GM23248 (cell line): Measurements from ENCODE around the gene GOLGA7B. TPM values are rescaled to one million over a fixed set of nuclear protein-coding genes. Genes with fewer than 3 reads are reported as not detected.

Experiments used
- DNase-seq: peaks from one replicate; pipeline ENCODE4 v3.0.0-alpha.2; 2015
- H2AFZ ChIP-seq: fragments of 200-600 bp; sonication (generic); 2 replicates; pipeline ENCODE4 v1.6.1; 2016; ENCODE audit warnings: antibody characterized with exemption
- H3F3A ChIP-seq: fragments of 200-600 bp; sonication (generic); 2 replicates; pipeline ENCODE4 v1.6.1; 2016; ENCODE audit warnings: mild to moderate bottlenecking, antibody characterized with exemption, mixed run types; ENCODE audit not compliant: insufficient read depth
- H3K27ac ChIP-seq: fragments of 200-600 bp; sonication (generic); 2 replicates; pipeline ENCODE4 v1.5.1; 2016; ENCODE audit warnings: mild to moderate bottlenecking
- H3K27me3 ChIP-seq: fragments of 200-600 bp; sonication (generic); replicated peaks from 2 replicates; pipeline ENCODE4 v1.6.1; 2016; ENCODE audit warnings: mild to moderate bottlenecking; ENCODE audit not compliant: insufficient read depth
- H3K36me3 ChIP-seq: fragments of 200-600 bp; sonication (generic); 2 replicates; pipeline ENCODE4 v1.6.1; 2016; ENCODE audit warnings: low read depth, mild to moderate bottlenecking
- H3K4me1 ChIP-seq: fragments of 200-600 bp; sonication (generic); 2 replicates; pipeline ENCODE4 v1.6.1; 2016; ENCODE audit warnings: mild to moderate bottlenecking; ENCODE audit not compliant: insufficient read depth
- H3K4me2 ChIP-seq: fragments of 200-600 bp; sonication (generic); one replicate; pipeline ENCODE4 v1.6.1; 2016; ENCODE audit warnings: mild to moderate bottlenecking; ENCODE audit not compliant: unreplicated experiment
- H3K4me3 ChIP-seq: fragments of 200-600 bp; sonication (generic); 2 replicates; pipeline ENCODE4 v1.5.1; 2016; ENCODE audit warnings: mild to moderate bottlenecking
- H3K79me2 ChIP-seq: fragments of 200-600 bp; sonication (generic); 2 replicates; pipeline ENCODE4 v1.6.1; 2016; ENCODE audit warnings: mild to moderate bottlenecking; ENCODE audit not compliant: insufficient read depth
- H3K9ac ChIP-seq: fragments of 200-600 bp; sonication (generic); 2 replicates; pipeline ENCODE4 v1.6.1; 2016; ENCODE audit warnings: mild to moderate bottlenecking
- H3K9me2 ChIP-seq: fragments of 200-600 bp; sonication (generic); 2 replicates; pipeline ENCODE4 v1.6.1; 2016; ENCODE audit warnings: mixed run types, mild to moderate bottlenecking, moderate library complexity; ENCODE audit not compliant: insufficient read depth
- H3K9me3 ChIP-seq: fragments of 200-600 bp; sonication (generic); one replicate; pipeline ENCODE4 v1.6.1; 2017; ENCODE audit warnings: low read depth
- H4K20me1 ChIP-seq: fragments of 200-600 bp; sonication (generic); 2 replicates; pipeline ENCODE4 v1.6.0; 2016; ENCODE audit not compliant: insufficient read depth
- EZH2 ChIP-seq: fragments of 200-600 bp; sonication (generic); IDR thresholded peaks from 2 replicates; pipeline ENCODE4 v1.6.1; 2018; ENCODE audit warnings: antibody characterized with exemption, mild to moderate bottlenecking; ENCODE audit not compliant: insufficient read depth, poor library complexity, severe bottlenecking
- EZH2phosphoT487 ChIP-seq: fragments of 200-600 bp; sonication (generic); IDR thresholded peaks from 2 replicates; pipeline ENCODE4 v1.6.1; 2018; ENCODE audit warnings: antibody characterized with exemption, moderate library complexity, mild to moderate bottlenecking, low read depth; ENCODE audit not compliant: insufficient read depth
- WGBS, 2 experiments: methylation state at CpG; one replicate each; pipeline ENCODE4 v1.1.6; 2015 to 2017; ENCODE audit warnings: low lambda C conversion rate in 2 of 2, low coverage in 1 of 2; ENCODE audit errors: missing lambda C conversion rate in 2 of 2; 5-methylcytosine and 5-hydroxymethylcytosine counted together
- in situ Hi-C: fragments of 300-500 bp; cut with MboI; formaldehyde crosslinking; loops from 2 replicates; pipeline ENCODE4 v1.15.0; 2020
- polyA plus RNA-seq: library from polyadenylated mRNA; unstranded; fragments of >200 nt; fragmentation: Nextera tagmentation; extraction: Ambion mirVana; gene quantifications from 2 replicates; pipeline ENCODE4 v1.2.1, GENCODE V29; 2016
- total RNA-seq: library from RNA; depleted of rRNA; stranded (reverse); fragments of >200 nt; shearing (Covaris generic); gene quantifications from 2 replicates; pipeline ENCODE4 v1.2.3, GENCODE V29; 2014; rRNA removed

Gene GOLGA7B
- not detected in 2 replicates for total RNA-seq
- not detected in 2 replicates for polyA plus RNA-seq

DNA sequence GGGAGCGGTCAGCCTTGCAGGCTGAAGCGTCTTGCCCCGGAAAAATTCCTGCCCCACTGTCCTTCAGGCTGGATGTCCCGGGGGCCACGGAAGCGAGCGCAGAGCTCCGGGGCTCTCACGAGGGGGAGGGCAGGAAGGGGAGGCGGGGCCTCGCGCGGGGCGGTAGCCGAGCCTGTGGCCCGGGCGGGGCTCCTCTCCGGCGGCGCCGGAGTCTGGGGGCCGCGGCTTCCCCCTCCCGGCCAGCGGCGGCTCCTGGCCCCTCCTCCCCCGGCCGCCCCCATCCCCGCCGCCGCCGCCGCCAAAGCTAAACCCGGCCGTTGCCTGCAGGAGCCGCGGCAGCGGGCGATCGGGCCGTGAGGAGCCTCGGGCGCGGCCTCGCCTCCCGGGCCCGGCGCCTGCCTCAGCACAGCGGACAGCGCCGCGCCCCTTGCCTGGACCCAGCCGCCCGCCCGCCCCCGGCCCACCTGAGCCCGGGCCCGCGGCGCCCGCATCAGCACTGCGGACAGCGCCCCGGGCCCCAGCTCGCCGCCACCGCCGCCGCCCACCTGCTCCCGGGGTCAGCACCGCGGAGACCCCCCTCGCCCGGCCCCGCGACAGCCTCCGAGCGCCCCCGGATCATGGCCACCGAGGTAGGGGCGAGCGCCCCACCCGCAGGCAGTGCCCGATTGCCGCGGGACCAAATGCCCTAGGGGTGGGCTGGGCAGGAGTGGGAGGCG lies at the start of gene GOLGA7B:
Gene GOLGA7B, plus strand, starts transcription at position 157 of the 716 bp plus-strand sequence. Its CDS starts 461 bp downstream, at position 618.
- no peaks in the 10 kb centered on the region for H3K4me1 ChIP-seq
- in situ Hi-C loops: no loop called here
- H4K20me1 ChIP-seq: no peaks in the 10 kb centered on the region
- peak within 1 kb of the TSS; percentile 47; the same call in 1 of the 2 replicates for H2AFZ ChIP-seq
- peaks cover 27% of the 10 kb centered on the region for H3K27me3 ChIP-seq
- H3K79me2 ChIP-seq: no peaks in the 10 kb centered on the region
- no peaks in the 10 kb centered on the region for H3K9me2 ChIP-seq
- no peaks in the 10 kb centered on the region for H3F3A ChIP-seq
- no peaks in the 10 kb centered on the region for H3K9me3 ChIP-seq
- peak within 1 kb of the TSS; percentile 37 for H3K4me2 ChIP-seq
- H3K9ac ChIP-seq: no peak within 1 kb of the TSS
- no peaks in the 10 kb centered on the region for H3K36me3 ChIP-seq
- DNase-seq: peak; percentile 69
- H3K27ac ChIP-seq: no peak within 1 kb of the TSS
- TF ChIP-seq EZH2 (no peak), EZH2phosphoT487 (no peak)
- peak within 1 kb of the TSS; percentile 50 for H3K4me3 ChIP-seq
- WGBS, 2 experiments: 3 to 4% methylated on average over 15 to 31 of the region's 87 CpGs

DNA sequence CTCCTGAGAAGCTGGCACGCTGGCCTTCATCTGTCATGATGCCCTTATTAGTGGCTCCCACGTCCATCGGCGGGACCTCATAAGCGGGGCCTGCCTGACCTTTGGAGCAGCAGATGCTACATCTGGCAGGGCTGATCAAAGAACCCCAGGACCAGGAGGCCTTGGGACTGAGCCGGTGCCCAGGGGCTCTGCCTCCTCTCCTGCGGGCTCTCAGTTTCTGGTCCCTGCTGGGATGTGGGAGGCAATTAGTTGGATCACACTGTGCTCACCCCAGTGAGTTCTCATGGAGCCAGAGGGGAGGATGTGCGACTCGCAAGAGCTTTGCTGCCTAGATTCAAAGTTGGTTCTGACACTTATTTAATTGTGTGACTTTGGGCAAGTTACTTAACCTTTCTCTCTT lies 49.2 kb upstream of the GOLGA7B start:
- Histone ChIP-seq H3K4me2 (no peak overlapping the region), H3K9ac (no peak overlapping the region), H3K27me3 (peaks cover 24% of the 10 kb centered on the region), H3K79me2 (no peaks in the 10 kb centered on the region), H3K4me1 (no peaks in the 10 kb centered on the region), H4K20me1 (no peaks in the 10 kb centered on the region), H3K9me2 (no peaks in the 10 kb centered on the region), H3K27ac (no peak overlapping the region), H3K9me3 (no peaks in the 10 kb centered on the region), H3F3A (no peaks in the 10 kb centered on the region), H2AFZ (no peak overlapping the region), H3K4me3 (no peak overlapping the region), H3K36me3 (no peaks in the 10 kb centered on the region)
- no peak for DNase-seq
- WGBS, 2 experiments: 59 to 60% methylated on average over 9 of the region's 9 CpGs
- TF ChIP-seq EZH2 (no peak), EZH2phosphoT487 (no peak)
- in situ Hi-C loops: no loop called here

DNA sequence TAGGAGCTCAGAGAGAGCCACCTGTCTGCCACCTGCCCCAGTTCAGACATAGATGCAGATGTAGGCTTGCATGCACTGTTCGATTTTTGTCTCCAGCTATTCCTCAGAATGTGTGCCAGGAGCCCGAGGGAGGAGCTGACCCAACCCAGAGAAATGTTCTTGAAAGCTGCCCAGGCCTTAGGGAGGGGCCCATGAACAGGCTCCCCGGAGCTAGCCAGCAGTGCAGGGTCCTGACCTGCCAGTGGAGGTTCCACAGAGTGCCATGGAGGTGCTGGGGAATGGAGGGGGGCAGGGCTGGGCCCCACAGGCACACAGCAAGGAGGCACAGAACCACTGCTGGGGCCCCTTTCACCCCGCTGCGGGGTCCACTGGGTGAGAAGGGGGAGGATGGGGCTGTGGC lies 48.2 kb upstream of the GOLGA7B start:
- no peaks in the 10 kb centered on the region for H3K79me2 ChIP-seq
- no peaks in the 10 kb centered on the region for H3K9me2 ChIP-seq
- in situ Hi-C loops: no loop called here
- no peak for DNase-seq
- 5 to 18% methylated on average over 5 of the region's 5 CpGs for WGBS, 2 experiments
- no peak overlapping the region for H3K4me3 ChIP-seq
- no peaks in the 10 kb centered on the region for H3K4me1 ChIP-seq
- H3K9me3 ChIP-seq: no peaks in the 10 kb centered on the region
- no peak overlapping the region for H3K4me2 ChIP-seq
- peaks cover 21% of the 10 kb centered on the region for H3K27me3 ChIP-seq
- H3K36me3 ChIP-seq: no peaks in the 10 kb centered on the region
- no peaks in the 10 kb centered on the region for H3F3A ChIP-seq
- H3K27ac ChIP-seq: no peak overlapping the region
- H2AFZ ChIP-seq: no peak overlapping the region
- no peaks in the 10 kb centered on the region for H4K20me1 ChIP-seq
- TF ChIP-seq EZH2 (no peak), EZH2phosphoT487 (no peak)
- H3K9ac ChIP-seq: no peak overlapping the region

DNA sequence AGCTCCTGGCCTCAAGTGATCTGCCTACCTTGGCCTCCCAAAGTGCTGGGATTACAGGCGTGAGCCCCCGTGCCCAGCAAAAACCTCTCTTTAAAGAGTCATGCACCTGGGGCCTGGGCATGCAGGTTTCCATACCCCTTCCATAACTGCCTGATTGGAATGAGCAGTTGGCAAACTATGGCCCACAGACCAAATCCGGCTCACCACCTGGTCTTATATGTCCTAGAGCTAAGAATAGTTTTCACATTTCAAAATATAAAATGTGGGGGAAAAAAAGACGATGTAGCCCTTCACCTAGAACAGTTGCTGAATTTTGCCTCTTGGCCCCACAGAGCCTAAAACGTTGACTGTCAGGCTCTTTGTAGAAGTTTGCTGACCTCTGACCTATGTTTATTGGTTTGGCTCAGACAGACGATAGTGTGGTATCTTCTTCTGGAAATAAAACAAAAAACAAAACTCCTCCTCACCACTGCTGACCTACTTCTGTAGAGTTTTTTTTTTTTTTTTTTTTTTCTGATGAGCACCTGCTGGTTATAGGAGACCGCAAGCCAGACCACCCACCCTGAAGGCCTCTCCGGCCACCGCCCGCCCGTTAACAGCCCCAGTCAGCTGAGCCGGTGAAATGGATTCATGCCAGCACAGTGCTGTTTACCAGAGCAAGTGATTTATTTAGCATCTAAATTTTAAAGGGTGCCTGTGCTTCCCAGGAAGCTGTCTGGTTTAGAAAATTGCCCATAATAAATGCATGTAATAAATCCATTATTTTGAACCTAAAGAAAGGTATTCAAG lies 44.4 kb upstream of the GOLGA7B start:
- H3F3A ChIP-seq: no peaks in the 10 kb centered on the region
- no peak for DNase-seq
- no peaks in the 10 kb centered on the region for H3K9me3 ChIP-seq
- no peak overlapping the region for H3K4me2 ChIP-seq
- H3K9me2 ChIP-seq: no peaks in the 10 kb centered on the region
- no peak overlapping the region for H3K27ac ChIP-seq
- H4K20me1 ChIP-seq: no peaks in the 10 kb centered on the region
- H3K4me3 ChIP-seq: no peak overlapping the region
- H2AFZ ChIP-seq: no peak overlapping the region
- H3K4me1 ChIP-seq: no peaks in the 10 kb centered on the region
- WGBS, 2 experiments: 50 to 56% methylated on average over 12 of the region's 12 CpGs
- in situ Hi-C loops: no loop called here
- H3K9ac ChIP-seq: no peak overlapping the region
- peaks cover 21% of the 10 kb centered on the region for H3K27me3 ChIP-seq
- TF ChIP-seq EZH2phosphoT487 (no peak), EZH2 (no peak)
- H3K79me2 ChIP-seq: no peaks in the 10 kb centered on the region
- no peaks in the 10 kb centered on the region for H3K36me3 ChIP-seq
